Astrocyte (in vitro differentiated cells and primary cell): ENCODE measurements around the gene NOS1AP. TPM values are rescaled to one million over a fixed set of nuclear protein-coding genes. Genes with fewer than 3 reads are reported as not detected.

Experiments used
- DNase-seq: peaks from one replicate; pipeline ENCODE4 v3.0.0-alpha.2; 2010; ENCODE audit warnings: low read depth
- FAIRE-seq: peaks from 2 replicates; lab custom pipeline; 2011; peaks lifted over from hg19 to GRCh38; lab: Jason Lieb, UNC
- H2AFZ ChIP-seq: 2 replicates; pipeline ENCODE4 v1.6.0; 2012; ENCODE audit warnings: low read depth, low read length, inconsistent platforms
- H3K27ac ChIP-seq: 2 replicates; pipeline ENCODE4 v1.5.1; 2011; ENCODE audit warnings: low read depth, low read length, inconsistent platforms
- H3K27me3 ChIP-seq: 2 replicates; pipeline ENCODE4 v1.6.0; 2011; ENCODE audit warnings: low read length, inconsistent platforms; ENCODE audit not compliant: insufficient read depth
- H3K36me3 ChIP-seq: 2 replicates; pipeline ENCODE4 v1.5.1; 2011; ENCODE audit warnings: low read length, inconsistent platforms; ENCODE audit not compliant: insufficient read depth
- H3K4me1 ChIP-seq: 2 replicates; pipeline ENCODE4 v1.5.1; 2011; ENCODE audit warnings: low read length, inconsistent platforms; ENCODE audit not compliant: insufficient read depth
- H3K4me2 ChIP-seq: 2 replicates; pipeline ENCODE4 v1.6.0; 2012; ENCODE audit warnings: low read length, inconsistent platforms
- H3K4me3 ChIP-seq: 2 replicates; pipeline ENCODE4 v1.5.1; 2011; ENCODE audit warnings: low read depth, mild to moderate bottlenecking, low read length, inconsistent platforms; ENCODE audit not compliant: insufficient read depth
- H3K79me2 ChIP-seq: 2 replicates; pipeline ENCODE4 v1.6.0; 2012; ENCODE audit warnings: mild to moderate bottlenecking, low read length, inconsistent platforms; ENCODE audit not compliant: insufficient read depth
- H3K9ac ChIP-seq: 2 replicates; pipeline ENCODE4 v1.6.0; 2012; ENCODE audit warnings: mild to moderate bottlenecking, low read length, inconsistent platforms
- H3K9me3 ChIP-seq: 2 replicates; pipeline ENCODE4 v1.5.1; 2012; ENCODE audit warnings: low read depth, mild to moderate bottlenecking, low read length, inconsistent platforms; ENCODE audit not compliant: insufficient read depth
- H4K20me1 ChIP-seq: 2 replicates; pipeline ENCODE4 v1.6.0; 2012; ENCODE audit warnings: low read length, inconsistent platforms; ENCODE audit not compliant: insufficient read depth
- H3K27ac Mint-ChIP-seq: one replicate; pipeline ENCODE4 v1.8.0; 2021; ENCODE audit warnings: mild to moderate bottlenecking, mixed read lengths; ENCODE audit not compliant: unreplicated experiment
- H3K27me3 Mint-ChIP-seq: one replicate; pipeline ENCODE4 v1.8.0; 2021; ENCODE audit warnings: low read depth, mixed read lengths; ENCODE audit not compliant: unreplicated experiment
- H3K36me3 Mint-ChIP-seq: one replicate; pipeline ENCODE4 v1.8.0; 2021; ENCODE audit warnings: low read depth, mixed read lengths; ENCODE audit not compliant: unreplicated experiment
- H3K4me1 Mint-ChIP-seq: one replicate; pipeline ENCODE4 v1.8.0; 2021; ENCODE audit warnings: low read depth, mixed read lengths; ENCODE audit not compliant: unreplicated experiment
- H3K4me3 Mint-ChIP-seq: one replicate; pipeline ENCODE4 v1.8.0; 2021; ENCODE audit warnings: mild to moderate bottlenecking, moderate library complexity, mixed read lengths; ENCODE audit not compliant: unreplicated experiment
- H3K9me3 Mint-ChIP-seq: one replicate; pipeline ENCODE4 v1.8.0; 2021; ENCODE audit warnings: mild to moderate bottlenecking, mixed read lengths; ENCODE audit not compliant: unreplicated experiment
- EZH2 ChIP-seq: IDR thresholded peaks from 2 replicates; pipeline ENCODE4 v1.6.1; 2012; ENCODE audit warnings: mild to moderate bottlenecking, low read length, inconsistent platforms; ENCODE audit not compliant: insufficient read depth
- total RNA-seq: library from RNA; stranded (reverse); gene quantifications from 2 replicates; pipeline ENCODE4 v1.2.1, GENCODE V29; 2021
- TF ChIP-seq, protein P1 (sequence below): IDR thresholded peaks from 2 replicates; pipeline ENCODE4 v1.5.1; 2011; ENCODE audit warnings: low read depth, mild to moderate bottlenecking, inconsistent platforms, low read length, moderate library complexity; ENCODE audit not compliant: insufficient read depth

The NOS1AP gene
- total RNA-seq, 1 donor from 2014 or later = 1.2 TPM

DNA sequence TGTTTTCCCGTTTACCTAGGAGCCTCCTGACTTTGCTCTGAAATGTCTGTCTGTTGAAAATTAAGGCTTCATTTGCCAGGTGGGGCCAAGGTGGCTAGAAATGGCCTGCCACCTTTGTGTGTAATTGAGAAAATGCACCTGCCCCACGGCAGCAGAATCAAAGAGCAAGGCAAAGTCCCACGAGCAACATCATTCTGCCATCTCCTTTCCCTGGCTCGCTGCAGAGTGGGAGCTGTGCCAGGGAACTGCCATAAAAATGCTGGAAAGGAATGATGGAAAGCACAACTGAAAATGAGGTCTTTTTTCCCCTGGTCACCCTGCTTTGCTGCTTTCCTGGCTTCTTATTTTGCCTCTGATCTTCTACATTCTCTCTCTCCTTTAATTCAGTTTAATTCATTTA is 40.3 kb upstream of the NOS1AP start:
- H3K9ac ChIP-seq = no peak overlapping the region
- FAIRE-seq = no peak
- H3K9me3 ChIP-seq = no peaks in the 10 kb centered on the region
- no peak overlapping the region for H3K4me3 ChIP-seq
- no peaks in the 10 kb centered on the region for H4K20me1 ChIP-seq
- Mint-ChIP-seq H3K4me3 (no peak overlapping the region), H3K4me1 (peaks cover 8% of the 10 kb centered on the region), H3K27ac (no peak overlapping the region), H3K9me3 (peaks cover 5% of the 10 kb centered on the region), H3K36me3 (peaks cover 7% of the 10 kb centered on the region), H3K27me3 (peaks cover 45% of the 10 kb centered on the region)
- H3K4me1 ChIP-seq = peaks cover 4% of the 10 kb centered on the region
- no peaks in the 10 kb centered on the region for H3K79me2 ChIP-seq
- no peak for DNase-seq
- no peaks in the 10 kb centered on the region for H3K27me3 ChIP-seq
- H3K36me3 ChIP-seq = no peaks in the 10 kb centered on the region
- no peak overlapping the region for H3K27ac ChIP-seq
- no peak overlapping the region for H2AFZ ChIP-seq
- TF ChIP-seq EZH2 = no peak
- TF ChIP-seq, protein P1, sequence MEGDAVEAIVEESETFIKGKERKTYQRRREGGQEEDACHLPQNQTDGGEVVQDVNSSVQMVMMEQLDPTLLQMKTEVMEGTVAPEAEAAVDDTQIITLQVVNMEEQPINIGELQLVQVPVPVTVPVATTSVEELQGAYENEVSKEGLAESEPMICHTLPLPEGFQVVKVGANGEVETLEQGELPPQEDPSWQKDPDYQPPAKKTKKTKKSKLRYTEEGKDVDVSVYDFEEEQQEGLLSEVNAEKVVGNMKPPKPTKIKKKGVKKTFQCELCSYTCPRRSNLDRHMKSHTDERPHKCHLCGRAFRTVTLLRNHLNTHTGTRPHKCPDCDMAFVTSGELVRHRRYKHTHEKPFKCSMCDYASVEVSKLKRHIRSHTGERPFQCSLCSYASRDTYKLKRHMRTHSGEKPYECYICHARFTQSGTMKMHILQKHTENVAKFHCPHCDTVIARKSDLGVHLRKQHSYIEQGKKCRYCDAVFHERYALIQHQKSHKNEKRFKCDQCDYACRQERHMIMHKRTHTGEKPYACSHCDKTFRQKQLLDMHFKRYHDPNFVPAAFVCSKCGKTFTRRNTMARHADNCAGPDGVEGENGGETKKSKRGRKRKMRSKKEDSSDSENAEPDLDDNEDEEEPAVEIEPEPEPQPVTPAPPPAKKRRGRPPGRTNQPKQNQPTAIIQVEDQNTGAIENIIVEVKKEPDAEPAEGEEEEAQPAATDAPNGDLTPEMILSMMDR = no peak
- no peak overlapping the region for H3K4me2 ChIP-seq

GRCh38 chr1:162030759-162031280 is 38.7 kb upstream of the NOS1AP start:
- no peak overlapping the region for H3K4me3 ChIP-seq
- no peaks in the 10 kb centered on the region for H4K20me1 ChIP-seq
- Mint-ChIP-seq H3K27ac (no peak overlapping the region), H3K9me3 (peaks cover 2% of the 10 kb centered on the region), H3K27me3 (peaks cover 36% of the 10 kb centered on the region), H3K4me1 (peaks cover 10% of the 10 kb centered on the region), H3K36me3 (peaks cover 7% of the 10 kb centered on the region), H3K4me3 (no peak overlapping the region)
- H3K79me2 ChIP-seq = no peaks in the 10 kb centered on the region
- H3K4me2 ChIP-seq = no peak overlapping the region
- H2AFZ ChIP-seq = no peak overlapping the region
- peaks cover 5% of the 10 kb centered on the region for H3K4me1 ChIP-seq
- TF ChIP-seq, protein P1 = no peak
- TF ChIP-seq EZH2 = no peak
- H3K9ac ChIP-seq = no peak overlapping the region
- DNase-seq (no peak), FAIRE-seq (no peak)
- no peaks in the 10 kb centered on the region for H3K36me3 ChIP-seq
- H3K27ac ChIP-seq = no peak overlapping the region
- no peaks in the 10 kb centered on the region for H3K9me3 ChIP-seq
- no peaks in the 10 kb centered on the region for H3K27me3 ChIP-seq

- Mint-ChIP-seq H3K36me3 (peaks cover 2% of the 10 kb centered on the region), H3K9me3 (peaks cover 2% of the 10 kb centered on the region), H3K4me1 (peaks cover 12% of the 10 kb centered on the region), H3K4me3 (no peak overlapping the region), H3K27me3 (peaks cover 23% of the 10 kb centered on the region), H3K27ac (no peak overlapping the region)
- Histone ChIP-seq H2AFZ (no peak overlapping the region), H4K20me1 (no peaks in the 10 kb centered on the region), H3K9ac (no peak overlapping the region), H3K36me3 (no peaks in the 10 kb centered on the region), H3K4me2 (no peak overlapping the region), H3K4me3 (no peak overlapping the region), H3K9me3 (no peaks in the 10 kb centered on the region), H3K27me3 (no peaks in the 10 kb centered on the region), H3K4me1 (peaks cover 9% of the 10 kb centered on the region), H3K27ac (no peak overlapping the region), H3K79me2 (no peaks in the 10 kb centered on the region)
- DNase-seq (no peak), FAIRE-seq (no peak)
- TF ChIP-seq, protein P1 = no peak
- TF ChIP-seq EZH2 = no peak
These were observed 36.1 kb upstream of the NOS1AP start for GRCh38 chr1:162033428-162033827.
